HG03025 (cell line): Measurements from ENCODE around the gene RBM22.

Source experiments
- ATAC-seq: cut with Tn5 transposase; IDR thresholded peaks from one replicate; pipeline ENCODE4 v1.9.1; 2021; ENCODE audit warnings: mild to moderate bottlenecking, moderate library complexity; ENCODE audit not compliant: unreplicated experiment, low FRiP score

RBM22 gene

GRCh38 chr5:150653762-150654556, 46.9 kb downstream of the RBM22 start:
- no peak for ATAC-seq

GRCh38 chr5:150653145-150653761, 47.6 kb downstream of the RBM22 start:
- ATAC-seq = no peak

DNA sequence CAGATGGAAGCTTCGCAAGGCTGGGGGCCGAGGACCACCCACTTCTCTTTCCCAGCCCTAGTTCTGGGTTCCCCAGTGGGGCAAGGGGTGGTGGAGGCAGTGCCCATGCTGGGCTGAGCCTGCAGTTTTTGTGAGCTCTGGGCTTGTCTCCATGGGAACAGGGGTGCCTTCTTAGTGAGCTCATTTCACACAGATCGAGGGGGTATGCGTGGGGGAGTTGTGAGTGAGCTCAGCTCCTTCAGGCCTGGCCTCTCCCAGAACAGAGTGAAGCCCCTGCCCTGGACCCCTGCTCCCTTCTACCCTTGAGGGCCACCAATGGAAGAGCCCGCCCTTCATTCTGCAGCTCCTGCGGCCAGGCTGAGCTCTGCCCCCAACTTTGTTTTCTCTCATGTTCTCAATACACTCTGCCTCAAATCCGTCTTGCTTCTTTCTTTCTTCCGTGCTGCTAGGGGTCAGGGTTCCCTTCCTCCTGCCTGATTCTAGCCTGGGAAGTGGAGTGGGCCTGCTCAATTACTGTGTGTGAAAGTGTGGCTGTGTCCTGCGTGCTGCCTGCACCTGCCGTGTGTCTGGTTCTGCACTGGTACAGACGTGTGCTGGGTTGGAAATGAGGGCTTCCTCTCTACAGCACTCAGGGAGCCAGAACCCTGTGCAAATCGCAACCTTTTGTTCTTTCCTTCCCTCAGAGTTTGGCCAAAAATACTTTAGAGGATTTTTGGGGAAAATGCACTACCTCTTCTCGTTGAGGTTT, 48.8 kb downstream of the RBM22 start:
- ATAC-seq = no peak

DNA sequence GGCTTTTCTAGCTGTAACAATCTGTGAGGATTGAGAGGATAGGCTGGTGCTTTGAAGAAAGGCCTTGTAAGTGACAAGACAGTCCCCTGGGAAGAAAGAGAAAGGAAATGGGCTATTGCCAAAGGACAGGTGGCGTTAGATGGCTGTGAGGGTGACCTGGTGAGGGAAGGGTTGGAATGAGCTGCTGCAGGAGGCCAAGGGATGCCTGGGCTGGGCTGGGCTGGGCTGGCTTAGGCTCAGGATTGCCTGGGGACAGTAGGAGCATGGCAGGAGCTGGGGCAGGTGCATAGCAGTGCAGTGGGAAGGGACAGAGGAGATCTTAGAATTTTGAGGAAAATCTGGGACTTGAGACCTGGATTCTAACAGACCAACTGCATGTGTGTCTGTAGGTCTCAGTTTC, 49.5 kb downstream of the RBM22 start:
- ATAC-seq = no peak

- no peak for ATAC-seq
Measured at GRCh38 chr5:150650021-150651006, 50.5 kb downstream of the RBM22 start.

DNA sequence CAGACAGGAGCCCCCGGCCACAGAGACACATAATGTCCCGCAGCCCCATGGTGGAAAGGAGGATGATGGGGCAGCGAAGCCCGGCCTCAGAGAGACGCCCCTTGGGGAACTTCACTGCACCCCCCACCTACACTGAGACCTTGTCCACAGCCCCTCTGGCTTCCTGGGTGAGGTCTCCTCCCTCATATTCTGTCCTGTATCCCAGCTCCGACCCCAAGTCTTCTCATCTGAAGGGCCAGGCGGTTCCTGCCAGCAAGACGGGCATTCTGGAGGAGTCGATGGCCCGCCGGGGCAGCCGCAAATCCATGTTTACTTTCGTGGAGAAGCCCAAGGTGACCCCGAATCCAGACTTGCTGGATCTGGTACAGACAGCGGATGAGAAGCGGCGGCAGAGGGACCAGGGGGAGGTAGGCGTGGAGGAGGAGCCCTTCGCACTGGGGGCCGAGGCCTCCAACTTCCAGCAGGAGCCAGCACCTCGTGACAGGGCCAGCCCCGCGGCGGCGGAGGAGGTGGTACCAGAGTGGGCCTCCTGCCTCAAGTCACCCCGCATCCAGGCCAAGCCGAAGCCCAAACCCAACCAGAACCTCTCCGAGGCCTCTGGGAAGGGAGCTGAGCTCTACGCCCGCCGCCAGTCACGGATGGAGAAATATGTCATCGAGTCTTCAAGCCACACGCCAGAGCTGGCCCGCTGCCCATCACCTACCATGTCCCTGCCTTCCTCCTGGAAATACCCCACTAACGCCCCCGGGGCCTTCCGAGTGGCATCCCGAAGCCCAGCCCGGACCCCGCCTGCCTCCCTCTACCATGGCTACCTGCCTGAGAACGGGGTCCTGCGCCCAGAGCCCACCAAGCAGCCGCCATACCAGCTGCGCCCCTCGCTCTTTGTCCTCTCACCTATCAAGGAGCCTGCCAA, 51.5 kb downstream of the RBM22 start:
- ATAC-seq = no peak

DNA sequence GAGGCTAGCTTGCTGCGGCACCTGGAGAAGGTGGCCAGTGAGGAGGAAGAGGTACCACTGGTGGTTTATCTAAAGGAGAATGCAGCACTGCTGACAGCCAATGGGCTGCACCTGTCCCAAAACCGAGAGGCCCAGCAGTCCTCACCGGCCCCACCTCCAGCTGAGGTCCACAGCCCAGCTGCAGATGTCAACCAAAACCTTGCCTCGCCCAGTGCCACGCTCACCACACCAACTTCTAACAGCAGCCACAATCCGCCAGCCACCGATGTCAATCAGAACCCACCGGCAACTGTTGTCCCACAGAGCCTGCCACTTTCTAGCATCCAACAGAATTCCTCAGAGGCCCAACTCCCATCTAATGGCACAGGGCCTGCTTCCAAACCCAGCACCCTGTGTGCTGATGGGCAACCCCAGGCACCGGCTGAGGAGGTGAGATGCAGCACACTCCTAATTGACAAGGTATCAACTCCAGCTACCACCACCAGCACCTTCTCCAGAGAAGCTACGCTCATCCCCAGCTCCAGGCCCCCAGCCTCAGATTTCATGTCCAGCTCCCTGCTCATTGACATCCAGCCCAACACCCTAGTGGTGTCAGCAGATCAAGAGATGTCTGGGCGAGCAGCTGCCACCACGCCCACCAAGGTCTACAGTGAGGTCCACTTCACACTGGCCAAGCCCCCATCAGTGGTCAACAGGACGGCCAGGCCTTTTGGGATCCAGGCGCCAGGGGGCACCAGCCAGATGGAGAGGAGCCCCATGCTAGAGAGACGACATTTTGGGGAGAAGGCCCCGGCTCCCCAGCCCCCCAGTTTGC, 52.4 kb downstream of the RBM22 start:
- no peak for ATAC-seq

GRCh38 chr5:150647275-150648251, 53.3 kb downstream of the RBM22 start:
- no peak for ATAC-seq

- no peak for ATAC-seq
Measured at GRCh38 chr5:150645070-150645700, 55.7 kb downstream of the RBM22 start.

DNA sequence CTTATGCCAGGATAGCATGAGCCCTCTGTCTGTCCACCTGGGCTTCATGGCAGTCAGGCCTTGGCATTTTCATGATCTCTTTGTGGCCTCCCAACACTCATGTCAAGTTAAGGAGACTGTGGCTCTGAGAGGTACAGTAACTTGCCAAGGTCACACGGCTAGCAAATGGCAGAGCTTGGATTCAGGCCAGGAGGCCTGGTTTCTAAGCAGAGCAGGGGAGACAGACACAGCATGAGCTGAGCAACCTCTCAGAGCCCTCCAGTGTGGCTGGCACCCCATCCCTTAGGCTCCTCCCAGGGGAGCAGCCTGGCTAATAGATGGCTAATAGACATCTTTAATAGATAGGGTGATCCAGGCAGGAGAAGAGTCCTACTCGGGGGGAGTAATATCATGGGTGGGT, 56.3 kb downstream of the RBM22 start:
- ATAC-seq = no peak

- ATAC-seq = no peak
Measured at GRCh38 chr5:150644058-150644457, 56.8 kb downstream of the RBM22 start.

DNA sequence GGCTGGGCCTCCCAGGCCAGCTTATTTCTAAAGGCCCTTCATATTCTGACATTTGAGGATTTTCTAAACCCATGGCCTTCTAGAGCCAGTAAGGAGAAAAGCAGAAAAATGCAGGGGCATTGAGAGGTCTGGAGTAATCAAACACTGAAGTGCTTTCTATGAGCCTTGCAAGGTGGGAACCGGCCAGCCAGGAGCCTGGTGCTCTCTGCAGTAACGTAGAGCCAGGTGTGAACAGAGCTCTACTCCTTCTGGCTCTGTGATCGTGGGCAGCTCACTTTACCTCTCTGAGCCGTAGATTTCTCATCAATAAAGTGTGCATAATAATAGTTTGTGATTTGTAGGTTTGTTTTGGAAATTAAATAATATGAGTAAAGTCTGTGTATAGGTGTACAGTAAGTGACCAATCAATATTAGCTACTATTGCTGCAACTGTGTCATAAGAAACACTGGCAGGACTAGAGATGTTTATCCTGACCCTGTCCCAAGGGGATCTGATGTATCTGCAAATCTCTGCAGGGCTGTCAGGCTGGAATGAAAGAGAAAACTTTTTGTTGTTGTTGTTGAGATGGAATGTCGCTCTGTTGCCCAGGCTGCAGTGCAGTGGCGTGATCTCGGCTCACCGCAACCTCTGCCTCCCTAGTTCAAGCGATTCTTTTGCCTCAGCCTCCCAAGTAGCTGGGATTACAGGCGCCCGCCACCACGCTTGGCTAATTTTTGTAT, 57.7 kb downstream of the RBM22 start:
- ATAC-seq = no peak

- no peak for ATAC-seq
Measured at GRCh38 chr5:150642567-150642927, 58.3 kb downstream of the RBM22 start.

DNA sequence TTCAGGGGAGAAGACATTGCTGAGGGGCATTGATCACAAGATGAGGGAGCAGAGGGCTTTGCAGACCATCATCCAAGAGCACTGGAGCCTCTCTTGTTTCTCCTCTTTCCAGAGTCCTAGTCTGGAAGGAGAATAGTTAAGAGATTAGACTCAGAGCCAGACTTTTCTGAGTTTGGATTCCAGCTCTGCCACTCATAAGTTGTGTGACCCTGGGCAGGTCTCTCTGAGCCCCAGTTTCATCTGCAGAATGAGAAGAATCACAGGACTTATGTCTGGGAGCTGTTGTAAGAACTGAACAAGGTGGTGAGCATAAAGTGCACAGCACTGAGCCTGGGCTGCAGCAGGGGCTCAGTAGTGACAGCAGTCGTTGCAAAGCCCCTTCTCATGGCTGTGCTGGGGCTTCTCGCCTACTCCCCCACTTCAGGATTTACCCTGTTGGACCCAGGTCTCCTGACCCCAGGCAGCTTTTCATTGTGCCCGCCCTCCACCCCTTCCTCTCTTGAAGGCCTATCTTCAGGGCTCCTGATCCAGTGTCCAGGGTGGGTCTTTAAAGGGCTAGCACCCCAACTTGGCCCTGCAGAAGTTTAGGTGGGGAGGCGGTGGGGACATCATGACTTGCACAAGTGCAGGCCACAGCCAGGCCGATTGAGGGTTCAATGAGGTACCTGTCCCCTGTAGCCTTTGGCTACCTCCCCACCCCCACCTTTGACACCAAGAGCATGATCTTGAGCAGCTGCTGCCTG, 58.9 kb downstream of the RBM22 start:
- ATAC-seq = no peak

GRCh38 chr5:150641006-150641570, 59.8 kb downstream of the RBM22 start:
- no peak for ATAC-seq
